ENCODE data around the gene ENAH. TPM values are rescaled to one million over a fixed set of nuclear protein-coding genes. Genes with fewer than 3 reads are reported as not detected.
"Not testable (repeated sequence)": the region's sequence is repeated elsewhere in the genome, so short reads cannot be mapped to it uniquely, and the experiment has no call there.

The ENAH gene
- total RNA-seq, 4 donors from 2014 or later = 22.9 to 109 (median 78.3) TPM

DNA sequence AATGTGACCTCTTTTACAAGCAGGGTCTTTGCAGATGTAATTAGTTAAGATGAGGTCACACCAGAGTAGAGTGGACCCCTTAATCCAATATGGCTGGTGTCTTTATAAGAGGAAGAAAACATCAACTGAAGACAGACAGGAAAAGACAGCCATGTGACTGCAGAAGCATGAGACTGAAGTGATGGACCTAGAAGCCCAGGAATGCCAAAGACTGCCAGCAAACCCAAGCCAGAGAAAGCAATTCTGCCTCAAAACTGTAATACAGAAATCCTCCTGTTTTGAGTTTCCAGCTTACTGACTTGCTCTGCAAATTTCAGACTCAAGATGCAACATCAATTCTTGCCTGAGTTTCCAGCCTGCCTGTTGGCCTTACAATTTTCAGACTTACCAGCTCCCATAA lies 17.3 kb downstream of the ENAH start:
- H3K4me1 ChIP-seq = no peaks in the 10 kb centered on the region
- intact Hi-C loops (cut with DNase I; ENCODE audit: low total_unique reads) = no loop called here
- H3K9me3 ChIP-seq = no peaks in the 10 kb centered on the region
- no peak overlapping the region for H3K4me3 ChIP-seq
- no peaks in the 10 kb centered on the region for H3K27me3 ChIP-seq
- TF ChIP-seq POLR2A (IDR thresholded peaks at IDR 0.05) = no peak
- TF ChIP-seq, protein P1, sequence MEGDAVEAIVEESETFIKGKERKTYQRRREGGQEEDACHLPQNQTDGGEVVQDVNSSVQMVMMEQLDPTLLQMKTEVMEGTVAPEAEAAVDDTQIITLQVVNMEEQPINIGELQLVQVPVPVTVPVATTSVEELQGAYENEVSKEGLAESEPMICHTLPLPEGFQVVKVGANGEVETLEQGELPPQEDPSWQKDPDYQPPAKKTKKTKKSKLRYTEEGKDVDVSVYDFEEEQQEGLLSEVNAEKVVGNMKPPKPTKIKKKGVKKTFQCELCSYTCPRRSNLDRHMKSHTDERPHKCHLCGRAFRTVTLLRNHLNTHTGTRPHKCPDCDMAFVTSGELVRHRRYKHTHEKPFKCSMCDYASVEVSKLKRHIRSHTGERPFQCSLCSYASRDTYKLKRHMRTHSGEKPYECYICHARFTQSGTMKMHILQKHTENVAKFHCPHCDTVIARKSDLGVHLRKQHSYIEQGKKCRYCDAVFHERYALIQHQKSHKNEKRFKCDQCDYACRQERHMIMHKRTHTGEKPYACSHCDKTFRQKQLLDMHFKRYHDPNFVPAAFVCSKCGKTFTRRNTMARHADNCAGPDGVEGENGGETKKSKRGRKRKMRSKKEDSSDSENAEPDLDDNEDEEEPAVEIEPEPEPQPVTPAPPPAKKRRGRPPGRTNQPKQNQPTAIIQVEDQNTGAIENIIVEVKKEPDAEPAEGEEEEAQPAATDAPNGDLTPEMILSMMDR (IDR thresholded peaks at IDR 0.05) = no peak
- no peak overlapping the region for H3K27ac ChIP-seq
- no peak for DNase-seq
- H3K36me3 ChIP-seq = no peaks in the 10 kb centered on the region

DNA sequence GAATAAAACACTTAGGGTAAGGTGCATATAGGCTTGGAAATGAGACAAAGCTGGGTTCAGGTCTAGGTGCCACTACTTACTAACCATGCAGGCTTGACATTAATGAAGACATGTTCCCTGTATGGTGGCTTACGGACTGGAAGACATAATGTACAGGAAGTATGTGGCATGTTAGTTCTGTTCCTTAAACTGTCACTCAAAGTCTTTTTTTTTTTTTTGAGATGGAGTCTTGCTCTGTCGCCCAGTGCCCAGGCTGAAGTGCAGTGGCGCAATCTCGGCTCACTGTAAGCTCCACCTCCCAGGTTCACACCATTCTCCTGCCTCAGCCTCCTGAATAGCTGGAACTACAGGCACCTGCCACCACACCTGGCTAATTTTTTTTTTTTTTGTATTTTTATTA lies 20.1 kb downstream of the ENAH start:
- H3K9me3 ChIP-seq; intact Hi-C loops (cut with DNase I; ENCODE audit: low total_unique reads): not testable (repeated sequence)

DNA sequence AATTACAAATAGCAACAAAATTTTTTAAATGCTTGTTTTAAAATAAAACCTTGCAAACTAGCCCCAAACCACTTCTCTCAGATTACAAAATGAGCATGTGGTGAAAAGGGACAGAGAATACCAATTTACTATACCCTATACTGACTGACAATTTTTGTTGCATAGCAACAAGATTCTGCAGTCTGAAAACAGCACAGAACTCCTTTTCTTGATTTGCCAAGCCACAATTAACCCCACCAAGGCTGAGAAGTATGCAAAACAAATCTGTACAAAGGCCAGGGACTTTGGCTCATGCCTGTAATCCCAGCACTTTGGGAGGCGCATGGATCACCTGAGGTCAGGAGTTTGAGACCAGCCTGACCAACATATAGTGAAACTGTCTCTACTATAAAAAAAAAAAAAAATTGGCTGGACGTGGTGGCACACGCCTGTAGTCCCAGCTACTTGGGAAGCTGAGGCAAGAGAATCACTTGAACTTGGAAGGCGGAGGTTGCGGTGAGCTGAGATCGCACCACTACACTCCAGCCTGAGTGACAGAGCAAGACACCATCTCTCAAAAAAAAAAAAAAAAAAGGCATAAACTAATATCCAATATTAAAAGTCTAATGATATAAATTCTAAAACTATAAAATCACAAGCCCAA lies 21.8 kb downstream of the ENAH start:
- no peaks in the 10 kb centered on the region for H3K27me3 ChIP-seq
- DNase-seq = no peak
- intact Hi-C loops (cut with DNase I; ENCODE audit: low total_unique reads) = no loop called here
- no peak overlapping the region for H3K27ac ChIP-seq
- no peak for TF ChIP-seq POLR2A (IDR thresholded peaks at IDR 0.05)
- TF ChIP-seq, protein P1 (IDR thresholded peaks at IDR 0.05) = no peak
- peaks cover 0 to 9% of the 10 kb centered on the region in 2 donors for H3K4me1 ChIP-seq
- H3K36me3 ChIP-seq = no peaks in the 10 kb centered on the region
- H3K4me3 ChIP-seq = no peak overlapping the region
- H3K9me3 ChIP-seq = no peaks in the 10 kb centered on the region

More for the DNA sequence above, 20.1 kb downstream of the ENAH start:
- H3K27me3 ChIP-seq, H3K4me1 ChIP-seq, H3K4me3 ChIP-seq, H3K36me3 ChIP-seq, H3K27ac ChIP-seq, DNase-seq: not testable (repeated sequence)

DNA sequence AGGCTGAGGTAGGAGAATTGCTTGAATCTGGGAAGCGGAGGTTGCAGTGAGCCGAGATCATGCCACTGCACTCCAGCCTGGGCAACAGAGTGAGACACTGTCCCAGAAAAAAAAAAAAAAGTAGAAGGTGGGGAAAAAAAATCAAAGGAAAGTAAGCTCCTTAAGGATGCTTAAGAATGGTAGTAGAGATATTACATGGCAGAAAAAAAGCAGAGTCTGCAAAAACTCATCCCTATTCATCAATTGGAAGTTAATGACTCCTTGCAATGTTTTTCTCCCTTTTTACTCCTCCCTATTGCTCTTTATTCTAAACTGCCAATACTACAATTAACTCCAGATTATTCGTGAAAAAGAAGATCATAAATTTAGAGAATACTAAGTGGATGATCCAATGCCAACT lies 23.4 kb downstream of the ENAH start:
- H3K4me3 ChIP-seq = no peak overlapping the region
- no peaks in the 10 kb centered on the region for H3K9me3 ChIP-seq
- intact Hi-C loops (cut with DNase I; ENCODE audit: low total_unique reads) = no loop called here
- no peak overlapping the region for H3K27ac ChIP-seq
- DNase-seq = no peak
- H3K27me3 ChIP-seq = no peaks in the 10 kb centered on the region
- TF ChIP-seq, protein P1 (IDR thresholded peaks at IDR 0.05) = no peak
- TF ChIP-seq POLR2A (IDR thresholded peaks at IDR 0.05) = no peak
- peaks cover 0 to 9% of the 10 kb centered on the region in 2 donors for H3K4me1 ChIP-seq
- H3K36me3 ChIP-seq = no peaks in the 10 kb centered on the region

DNA sequence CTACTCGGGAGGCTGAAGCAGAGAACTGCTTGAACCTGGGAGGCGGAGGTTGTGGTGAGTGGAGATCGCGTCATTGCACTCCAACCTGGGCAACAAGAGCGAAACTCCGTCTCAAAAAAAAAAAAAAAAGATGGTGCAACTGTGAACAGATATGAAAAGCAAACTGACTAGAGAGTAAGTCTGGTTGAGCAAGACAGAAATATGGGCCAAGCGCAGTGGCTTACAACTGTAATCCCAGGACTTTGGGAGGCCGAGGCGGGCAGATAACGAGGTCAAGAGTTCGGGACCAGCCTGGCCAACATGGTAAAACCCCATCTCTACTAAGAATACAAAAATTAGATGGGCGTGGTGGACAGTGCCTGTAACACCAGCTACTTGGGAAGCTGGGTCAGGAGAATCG lies 24.1 kb downstream of the ENAH start:
- intact Hi-C loops (cut with DNase I; ENCODE audit: low total_unique reads); H3K27ac ChIP-seq; H3K27me3 ChIP-seq; H3K9me3 ChIP-seq; DNase-seq; H3K36me3 ChIP-seq; H3K4me3 ChIP-seq; H3K4me1 ChIP-seq: not testable (repeated sequence)

DNA sequence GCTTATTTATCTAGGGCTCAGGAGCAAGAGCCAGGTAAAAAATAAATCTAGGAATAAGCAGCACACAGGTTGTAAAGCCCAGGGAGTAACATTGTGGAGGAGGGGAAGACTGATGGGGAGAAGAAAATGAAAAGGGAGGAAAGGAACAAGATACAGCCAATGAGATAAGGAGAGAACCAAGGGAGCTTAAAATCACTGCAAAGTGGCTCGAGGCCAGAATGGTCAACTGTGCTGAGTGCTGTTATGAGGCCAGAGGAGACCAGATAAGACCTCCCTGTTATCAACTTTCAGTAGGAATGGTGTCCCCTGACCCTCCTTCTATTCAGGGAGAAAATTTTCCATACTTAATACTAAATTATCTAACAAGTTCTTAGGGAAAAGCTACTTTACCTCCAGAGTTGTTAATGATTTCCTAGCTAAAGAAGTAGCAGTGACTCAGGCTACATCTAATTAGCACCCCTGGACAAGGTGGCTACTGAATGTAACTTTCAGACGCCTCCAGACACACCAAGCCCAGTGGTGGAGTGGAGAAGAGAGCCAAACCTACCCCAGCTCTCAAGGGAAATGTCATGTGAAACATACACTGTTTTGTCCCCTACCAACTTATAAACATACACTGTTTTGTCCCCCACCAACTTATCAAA lies 25.5 kb downstream of the ENAH start:
- Histone ChIP-seq H3K27me3 (no peaks in the 10 kb centered on the region), H3K36me3 (no peaks in the 10 kb centered on the region), H3K4me1 (peaks cover 0 to 9% of the 10 kb centered on the region in 2 donors), H3K9me3 (no peaks in the 10 kb centered on the region), H3K4me3 (no peak overlapping the region), H3K27ac (peak overlapping the region; percentile 26 to 31)
- no peak for DNase-seq
- intact Hi-C loops (cut with DNase I; ENCODE audit: low total_unique reads) = no loop called here
- TF ChIP-seq, protein P1 (IDR thresholded peaks at IDR 0.05) = no peak
- no peak for TF ChIP-seq POLR2A (IDR thresholded peaks at IDR 0.05)

Data from uterus (tissue), 4 donors.